NOMO-1 treated with DMSO at 0.1 percent for 48 hours (cell line): Measurements from ENCODE around the gene PCBP4.

Experiments used
- DNase-seq: peaks from one replicate; lab custom pipeline; 2025; ENCODE audit not compliant: unreplicated experiment; lab: John Stamatoyannopoulos, UW

Gene PCBP4

DNA sequence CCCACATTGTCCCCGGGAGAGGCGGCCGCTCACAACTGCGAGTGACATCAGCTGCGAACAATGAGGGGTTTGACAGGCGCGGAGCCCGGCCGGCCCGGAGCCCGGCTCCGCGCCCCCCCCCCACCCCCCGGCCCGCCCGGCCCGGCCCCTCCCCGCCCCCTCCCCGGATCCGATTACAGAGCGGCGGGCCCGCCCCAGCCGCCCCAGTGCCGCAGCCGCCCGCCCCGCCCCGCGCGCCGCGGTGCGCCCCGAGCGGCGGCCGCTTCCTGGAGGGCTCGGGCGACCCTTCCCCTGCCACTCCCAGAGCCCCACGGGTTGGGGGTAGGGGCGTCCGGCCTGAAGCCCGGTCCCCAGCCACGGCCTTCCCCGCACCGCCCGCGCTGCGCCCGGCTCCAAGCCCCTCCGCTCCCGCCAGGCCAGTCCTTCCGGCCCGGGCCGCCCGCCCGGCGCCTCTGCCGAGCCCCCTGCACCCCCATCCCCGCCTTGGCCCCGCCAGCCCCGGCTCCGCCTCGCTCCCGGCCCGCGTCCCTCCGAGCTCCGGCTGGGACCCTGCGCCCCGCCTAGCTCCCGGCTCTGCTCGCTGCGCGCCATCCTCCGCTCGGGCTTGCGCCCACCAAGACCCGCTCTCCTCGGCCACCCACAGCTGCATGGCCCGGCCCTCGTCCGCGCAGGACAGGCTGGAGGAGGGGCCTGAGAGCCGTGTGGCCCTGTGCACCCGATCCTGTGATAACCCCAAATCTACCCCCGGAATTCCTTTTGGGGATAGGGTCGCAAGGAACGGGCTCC, at the start of gene PCBP4:
PCBP4 (minus strand) TSS at position 71 of the 786 bp plus-strand sequence. CDS start 6,214 bp downstream, outside the sequence.
- no peak for DNase-seq

DNA sequence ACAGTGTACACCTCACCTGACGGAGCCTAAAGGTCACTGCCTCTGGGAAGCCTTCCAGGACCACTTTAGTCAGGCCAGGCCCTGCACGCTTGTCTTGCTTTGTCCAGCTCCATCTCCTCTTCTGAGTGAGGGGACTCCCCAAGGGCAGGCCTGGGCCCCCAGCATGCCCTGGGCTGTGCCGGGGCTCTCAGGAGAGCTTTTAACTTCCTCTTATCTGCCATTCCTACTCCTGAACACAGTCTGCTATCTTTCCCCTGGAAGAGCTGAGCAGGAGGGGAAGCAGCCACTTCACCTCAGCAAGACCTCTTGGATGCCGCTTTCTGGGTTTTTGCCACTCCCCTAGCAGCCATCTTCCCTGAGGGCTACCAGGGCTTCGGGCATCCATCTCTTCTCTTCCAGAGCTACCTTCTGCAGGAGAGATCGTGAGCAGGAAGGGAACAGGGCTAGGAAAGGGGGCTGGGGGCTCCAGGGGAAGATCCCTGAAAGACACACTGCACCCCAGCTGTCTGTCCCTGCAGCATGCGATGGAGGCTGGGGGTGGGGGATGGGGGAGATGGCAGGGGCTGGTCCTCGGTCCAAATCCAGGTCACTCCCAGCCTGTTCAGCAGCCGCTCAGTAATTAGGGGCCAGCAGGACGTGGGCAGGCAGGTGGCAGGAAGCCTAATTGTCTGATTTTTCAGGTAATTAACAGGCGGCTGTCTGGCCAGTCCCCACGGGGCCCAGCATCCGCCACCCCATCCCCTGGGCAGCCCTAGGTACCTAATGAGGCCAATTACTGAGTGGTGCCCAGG, 48.4 kb upstream of the PCBP4 start:
- no peak for DNase-seq

DNA sequence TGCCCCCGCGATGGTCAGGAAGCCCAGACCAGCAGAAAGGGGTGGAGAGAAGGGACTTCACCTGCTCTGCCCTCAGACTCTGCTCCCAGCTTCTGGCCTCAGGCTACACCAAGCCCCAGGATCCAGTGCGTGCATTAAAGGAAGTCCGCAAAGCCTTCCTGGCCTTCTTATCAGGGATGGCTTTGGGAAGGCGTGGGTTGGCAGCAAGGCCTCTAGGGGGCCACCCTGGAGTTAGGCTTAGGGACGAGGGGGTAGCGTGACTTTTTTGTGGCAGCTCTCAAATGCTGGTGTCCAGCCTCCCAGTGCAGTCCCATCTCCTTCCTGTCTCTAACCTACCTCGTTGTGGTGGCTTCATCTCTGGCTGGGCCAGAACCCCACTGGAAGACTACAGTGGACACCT, 47.4 kb upstream of the PCBP4 start:
- no peak for DNase-seq

DNA sequence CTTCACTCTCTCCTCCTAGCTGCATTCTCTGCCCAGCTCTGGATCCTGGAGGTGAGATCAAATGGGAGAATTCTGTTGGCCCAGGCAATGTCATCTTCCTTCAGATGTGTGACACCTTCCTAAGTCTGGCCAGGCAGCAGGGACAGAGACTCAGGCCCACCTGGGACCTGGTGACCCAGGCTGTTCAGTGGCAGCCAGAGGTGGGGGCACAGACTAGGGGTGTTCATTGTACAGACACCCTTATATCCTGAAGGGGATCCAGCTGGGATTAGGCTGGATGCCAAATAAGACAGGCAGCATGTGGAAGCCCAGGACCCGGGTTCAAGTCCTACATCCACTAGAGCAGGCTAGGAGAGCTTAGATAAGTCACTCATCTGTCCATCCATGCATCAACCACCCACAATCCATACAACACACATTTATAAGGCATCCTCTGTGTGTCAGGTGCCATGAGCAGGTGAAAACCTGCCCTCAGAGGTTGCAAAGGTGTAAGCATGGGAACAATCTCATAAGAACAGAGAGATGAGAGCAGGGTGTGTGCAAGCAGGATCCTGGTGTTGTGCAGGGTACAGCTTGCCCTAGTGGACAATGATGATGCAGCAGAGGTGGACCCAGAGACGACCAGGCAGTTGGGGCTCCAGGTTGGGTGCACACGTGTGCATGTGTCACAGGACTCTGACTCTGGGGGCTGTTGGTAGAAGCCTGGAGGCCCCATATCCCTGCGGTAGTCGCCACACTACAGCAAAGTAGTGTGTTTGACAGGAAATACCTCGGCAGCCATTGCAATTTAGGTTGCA, 46.7 kb upstream of the PCBP4 start:
- DNase-seq = no peak

DNA sequence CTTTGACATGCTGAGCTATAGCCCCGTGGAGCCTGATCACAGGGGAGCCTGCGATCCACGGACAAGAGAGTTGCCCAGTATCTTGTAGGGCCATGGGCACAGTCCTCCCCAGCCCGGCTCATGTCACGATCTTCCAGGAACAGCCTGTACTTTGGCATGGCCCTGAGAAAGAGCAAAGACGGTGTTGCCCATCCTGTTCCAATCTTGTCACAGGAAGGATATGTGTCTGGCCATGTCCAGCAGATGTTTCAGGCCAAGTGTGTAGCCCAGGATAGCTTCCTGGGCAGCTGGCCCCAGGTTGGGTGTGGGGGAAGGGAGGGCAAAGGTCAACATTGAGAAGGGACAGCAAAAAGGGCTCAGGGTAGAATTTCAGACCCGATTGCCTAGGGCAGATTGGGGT, 45.4 kb upstream of the PCBP4 start:
- no peak for DNase-seq

DNA sequence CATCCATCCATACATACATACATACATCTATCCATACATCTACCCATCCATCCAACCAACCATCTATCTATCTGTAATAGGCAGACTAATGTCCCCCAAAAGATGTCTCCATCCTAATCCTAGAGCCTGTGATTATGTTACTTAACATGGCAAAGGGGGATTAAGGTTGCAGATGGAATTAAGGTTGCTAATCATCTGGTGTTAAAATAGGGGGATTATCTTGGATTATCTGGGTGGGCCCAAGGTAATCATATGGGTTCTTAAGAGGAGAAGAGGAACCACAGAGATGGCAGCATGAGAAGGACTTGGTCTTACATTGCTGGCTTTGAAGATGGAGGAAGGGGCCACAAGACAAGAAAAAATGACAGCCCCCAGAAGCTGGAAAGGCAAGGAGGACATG, 43.2 kb upstream of the PCBP4 start:
- DNase-seq = no peak

DNA sequence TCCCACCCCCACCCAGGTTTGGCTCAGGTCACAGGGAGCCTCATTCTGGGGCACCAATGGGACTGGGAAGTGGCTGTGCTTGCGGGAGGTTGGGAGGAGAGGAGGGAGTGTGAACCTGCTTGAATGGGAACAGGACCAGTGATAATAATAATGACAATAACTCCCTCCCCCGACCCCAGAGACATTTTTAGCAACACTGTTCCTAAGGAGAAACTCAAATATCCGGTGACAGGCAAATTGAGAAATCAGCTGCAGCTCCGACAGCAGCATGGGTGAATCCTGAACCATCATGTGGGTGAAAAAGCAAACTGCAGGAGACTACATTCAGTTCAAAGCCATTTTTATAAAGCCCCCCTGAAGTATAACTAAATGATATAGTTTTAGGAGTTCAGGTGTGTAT, 40.0 kb upstream of the PCBP4 start:
- DNase-seq = no peak

DNA sequence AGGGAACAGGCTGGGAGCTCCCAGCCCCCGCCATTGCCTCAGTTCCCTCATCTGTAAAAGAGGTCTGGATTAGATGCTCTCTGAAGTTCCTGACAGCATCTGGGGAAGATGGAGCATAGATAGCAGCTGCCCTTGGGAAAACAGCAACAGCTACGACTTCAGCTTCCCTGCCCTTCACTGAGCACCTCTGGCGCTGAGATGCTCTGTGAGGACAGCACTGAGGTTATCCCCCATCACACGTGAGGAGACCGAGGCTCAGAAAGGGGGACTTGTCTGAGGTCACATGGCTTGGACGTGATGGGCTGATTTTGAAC, 39.5 kb upstream of the PCBP4 start:
- no peak for DNase-seq

DNA sequence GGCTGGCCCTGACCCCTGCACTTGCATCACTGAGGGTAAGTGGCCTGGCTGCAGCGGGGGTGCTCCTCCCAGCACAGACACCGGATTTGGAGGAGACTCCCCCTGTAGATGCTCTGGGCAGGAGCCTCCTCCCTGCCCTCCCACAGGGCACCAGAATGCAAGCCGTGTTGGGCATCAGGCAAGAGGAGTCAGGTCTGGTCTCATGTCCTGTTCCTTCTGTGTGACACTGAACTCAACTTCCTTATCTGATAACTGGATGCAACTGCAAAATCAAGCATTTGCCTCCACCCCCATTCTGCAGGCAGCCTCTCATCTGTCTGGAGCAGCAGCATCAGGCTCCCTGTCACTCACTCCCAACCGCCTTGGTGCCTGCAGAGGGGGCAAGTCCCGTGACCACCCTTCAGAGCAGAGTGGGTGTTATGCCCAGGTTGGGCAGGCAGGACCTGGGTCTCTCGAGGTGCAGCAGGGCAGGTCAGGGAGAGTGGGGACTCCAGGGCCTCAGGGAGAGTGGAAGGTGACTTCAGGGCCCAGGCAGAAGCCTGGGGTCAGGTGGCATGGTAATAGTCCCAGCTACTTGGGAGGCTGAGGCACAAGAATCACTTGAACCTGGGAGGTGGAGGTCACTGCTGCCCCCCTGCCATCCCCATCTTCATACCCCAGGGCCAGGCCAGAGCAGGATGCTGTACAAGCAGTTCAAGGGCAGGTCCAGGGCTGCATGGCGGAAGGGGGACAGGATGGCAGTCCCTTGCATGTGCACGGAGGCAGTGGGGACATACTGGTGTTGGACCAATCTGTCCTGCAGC, 39.0 kb upstream of the PCBP4 start:
- DNase-seq = peak; percentile 15

DNA sequence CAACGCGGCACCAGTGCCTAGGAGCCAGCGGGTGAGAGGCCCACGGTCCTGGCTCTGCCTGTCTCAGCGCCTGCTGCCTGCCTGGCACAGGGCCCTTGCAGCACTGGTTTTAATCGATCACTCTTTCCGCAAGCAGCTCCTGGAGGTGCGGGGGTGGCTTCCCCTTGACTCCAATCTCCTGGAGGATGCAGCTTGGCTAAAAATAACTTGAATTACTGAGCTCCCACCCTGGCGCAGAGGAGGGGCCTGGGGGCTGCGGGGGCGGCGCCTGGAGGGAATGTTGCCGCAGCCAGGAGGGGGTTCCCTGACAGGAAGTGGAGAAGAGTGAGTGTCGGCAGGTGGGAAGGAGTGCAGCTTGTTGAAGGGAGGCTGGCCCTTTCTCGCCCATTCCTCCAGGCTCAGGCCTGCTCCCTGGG, 38.3 kb upstream of the PCBP4 start:
- DNase-seq = no peak

DNA sequence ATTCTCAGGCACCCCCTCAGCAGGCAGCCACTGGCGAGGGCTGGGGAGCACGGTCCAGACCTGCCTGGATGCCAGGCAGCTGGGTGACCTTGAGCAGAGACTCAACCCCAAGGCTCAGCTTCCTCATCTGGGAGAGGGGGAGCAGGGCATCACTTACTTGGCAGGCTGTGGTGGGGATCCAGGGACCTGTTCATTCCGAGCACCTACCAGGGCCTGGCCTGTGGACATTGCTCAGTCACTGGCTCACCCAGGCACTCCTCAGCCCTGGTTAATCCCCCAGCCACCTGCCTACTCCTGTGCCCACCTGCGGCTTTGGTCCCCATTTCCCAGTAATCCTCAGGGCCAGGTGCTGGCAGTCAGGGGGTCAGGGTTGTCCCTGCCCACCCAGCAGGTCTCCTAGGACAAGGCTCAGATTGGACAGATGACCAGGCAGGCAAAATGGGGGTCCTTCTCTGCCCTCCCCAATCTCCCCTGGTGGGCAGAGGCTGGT, 37.7 kb upstream of the PCBP4 start:
- no peak for DNase-seq

DNA sequence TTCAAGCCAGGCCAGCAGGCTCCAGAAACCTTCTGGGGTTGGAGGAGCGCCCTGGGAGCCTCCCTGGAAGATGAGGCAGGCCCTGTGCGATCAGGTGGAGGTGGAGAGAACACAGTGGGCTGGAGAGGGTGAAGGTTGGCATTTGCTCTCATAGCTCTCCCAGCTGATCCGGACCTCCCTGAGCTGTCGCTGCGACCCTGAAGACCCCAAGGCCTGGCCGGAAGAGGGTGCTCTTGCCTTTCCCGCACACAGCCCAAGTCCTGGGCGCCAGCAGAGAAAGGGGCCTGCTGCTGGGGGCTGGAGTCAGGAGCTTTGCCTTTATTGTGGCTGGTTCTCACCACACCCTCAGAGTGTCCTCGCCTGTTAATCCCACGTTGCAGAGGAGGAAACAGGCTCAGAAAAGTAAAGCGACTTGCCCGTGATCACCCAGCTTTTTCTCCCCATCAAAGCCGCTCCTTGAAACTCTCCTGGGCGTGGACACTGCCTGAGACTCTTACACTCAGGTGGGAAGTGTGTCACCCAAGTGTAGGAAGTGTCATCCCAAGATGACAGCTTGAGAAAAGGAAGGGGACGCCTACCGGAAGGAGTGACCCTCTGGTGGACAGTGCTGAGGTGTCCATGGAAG, 37.0 kb upstream of the PCBP4 start:
- no peak for DNase-seq

DNA sequence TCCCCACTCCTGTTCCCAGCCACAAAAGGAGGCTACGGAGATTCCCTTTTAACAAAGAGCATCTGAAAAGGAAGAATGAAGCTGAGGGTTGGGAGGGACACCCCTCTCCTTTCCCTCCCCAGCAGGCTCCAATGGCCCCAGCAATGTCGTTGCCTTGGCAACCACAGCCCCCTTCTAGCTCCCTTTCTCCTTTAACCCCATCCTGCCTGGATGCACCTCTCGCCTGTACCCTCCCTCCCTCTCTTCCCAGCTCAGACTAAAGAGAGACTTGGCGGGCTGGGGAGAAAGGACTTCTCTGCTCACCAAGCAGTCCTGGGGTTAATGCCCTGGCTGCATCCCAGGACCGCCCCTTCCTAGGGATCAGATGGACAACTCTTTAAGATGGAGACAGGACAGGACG, 35.5 kb upstream of the PCBP4 start:
- DNase-seq = no peak

DNA sequence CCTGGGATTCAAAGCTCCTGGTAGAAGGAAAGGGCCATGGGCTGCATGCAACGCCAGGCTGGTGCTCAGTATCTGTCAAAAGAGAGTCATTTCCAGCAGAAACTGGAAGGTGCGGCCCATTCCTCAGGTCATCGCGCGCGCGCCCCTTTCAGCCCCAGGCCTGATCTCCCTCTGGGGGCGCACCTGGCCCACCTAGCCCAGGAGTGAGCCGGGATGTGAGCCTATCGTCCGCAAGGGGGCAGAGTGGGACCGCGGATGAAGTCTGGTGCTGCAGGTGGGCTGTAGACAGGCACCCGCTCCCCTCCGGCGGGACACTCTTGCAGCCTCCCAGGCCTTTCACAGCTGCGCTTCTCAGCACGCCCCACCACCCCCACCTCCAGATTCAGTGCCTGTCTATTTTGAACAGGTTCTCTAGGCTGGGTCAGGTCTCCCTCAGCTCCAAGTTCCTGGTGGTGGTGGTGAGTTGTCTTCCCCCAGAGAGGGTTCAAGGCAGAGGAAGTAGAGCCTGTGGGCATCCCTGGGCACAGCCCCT, 34.3 kb upstream of the PCBP4 start:
- DNase-seq = peak; percentile 58

DNA sequence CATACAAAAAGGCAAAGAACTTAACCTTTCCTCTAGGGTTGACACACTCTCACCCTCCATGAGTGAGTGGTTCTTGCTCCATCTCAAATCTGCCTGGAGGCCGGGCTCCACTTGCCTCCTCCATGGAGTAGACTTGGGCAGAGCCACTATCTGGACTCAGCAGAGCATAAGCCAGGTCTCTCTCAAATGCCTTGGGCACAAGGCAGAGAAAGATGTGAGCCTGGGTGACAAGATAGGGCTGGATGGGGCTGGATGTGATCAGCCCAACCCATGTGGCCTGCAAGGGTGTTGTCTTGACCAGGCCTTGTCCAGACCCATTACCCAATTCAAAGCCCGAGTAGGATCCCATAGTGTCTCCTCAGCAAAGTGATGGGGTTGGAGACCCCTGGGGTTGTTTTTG, 32.6 kb upstream of the PCBP4 start:
- DNase-seq = no peak

DNA sequence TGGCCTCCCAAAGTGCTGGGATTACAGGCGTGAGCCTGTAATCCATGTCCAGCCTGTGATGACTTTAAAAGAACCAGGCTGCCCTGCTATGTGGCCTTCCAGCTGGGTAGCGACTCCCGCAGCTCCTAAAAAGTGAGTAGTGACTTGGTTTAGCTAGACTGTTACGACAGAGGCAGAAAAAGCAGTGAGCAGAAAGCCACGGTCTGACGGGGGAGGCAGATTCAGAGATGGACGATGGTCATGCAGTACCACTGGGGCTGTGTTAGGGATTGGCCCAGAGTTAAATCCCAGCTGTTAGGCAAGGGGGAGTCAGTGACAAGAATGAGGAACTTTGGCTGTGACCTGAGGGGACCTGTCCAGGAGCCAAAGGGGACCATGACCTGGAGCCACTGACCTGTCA, 31.5 kb upstream of the PCBP4 start:
- no peak for DNase-seq

DNA sequence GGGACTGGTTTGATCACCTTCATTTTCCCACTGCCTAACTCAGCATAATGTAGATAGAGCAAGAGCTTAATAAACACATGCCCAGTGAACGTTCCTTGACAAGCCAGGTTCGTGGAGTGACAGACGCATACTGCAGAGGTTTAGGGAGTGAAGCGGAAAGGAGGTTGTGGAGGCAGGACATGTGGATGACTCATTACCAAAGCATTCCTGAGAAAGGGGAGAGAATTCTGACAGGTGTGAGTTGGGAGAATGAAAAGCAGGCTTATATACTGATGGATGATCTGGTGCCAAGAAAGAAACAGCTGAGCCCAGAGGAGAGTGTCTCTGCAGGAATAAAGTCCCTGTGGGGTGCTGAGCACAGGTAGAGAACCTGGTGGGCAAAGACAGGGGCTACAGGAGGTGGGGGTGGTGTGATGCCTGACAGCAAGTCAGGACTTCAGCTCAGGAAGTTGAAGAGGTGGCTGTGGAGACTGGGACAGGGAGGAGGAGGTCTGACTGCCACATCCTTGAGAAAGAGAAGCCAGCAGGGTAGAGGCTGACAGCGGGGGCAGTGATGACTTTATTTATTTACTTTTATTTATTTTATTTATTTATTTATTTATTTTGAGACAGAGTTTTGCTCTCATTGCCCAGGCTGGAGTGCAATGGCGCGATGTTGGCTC, 30.8 kb upstream of the PCBP4 start:
- DNase-seq = no peak

DNA sequence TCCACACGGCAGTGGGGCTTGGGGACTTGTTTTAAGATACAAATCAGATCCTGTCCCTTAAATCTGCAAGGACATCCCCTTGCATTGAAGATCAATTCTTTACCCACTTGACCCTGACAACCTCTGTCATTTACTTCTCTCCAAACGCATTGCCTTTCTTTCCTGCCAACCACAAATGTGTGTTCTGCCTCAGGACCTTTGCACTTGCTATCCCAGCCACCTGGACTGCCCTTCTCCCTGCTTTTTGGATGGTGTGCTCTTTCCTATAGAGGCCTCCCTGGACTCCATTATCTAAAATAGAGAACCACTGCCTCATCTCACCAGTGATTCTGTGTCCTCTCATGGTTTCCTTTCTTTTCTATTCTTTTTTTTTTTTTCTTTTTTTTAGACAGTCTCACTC, 29.9 kb upstream of the PCBP4 start:
- no peak for DNase-seq

DNA sequence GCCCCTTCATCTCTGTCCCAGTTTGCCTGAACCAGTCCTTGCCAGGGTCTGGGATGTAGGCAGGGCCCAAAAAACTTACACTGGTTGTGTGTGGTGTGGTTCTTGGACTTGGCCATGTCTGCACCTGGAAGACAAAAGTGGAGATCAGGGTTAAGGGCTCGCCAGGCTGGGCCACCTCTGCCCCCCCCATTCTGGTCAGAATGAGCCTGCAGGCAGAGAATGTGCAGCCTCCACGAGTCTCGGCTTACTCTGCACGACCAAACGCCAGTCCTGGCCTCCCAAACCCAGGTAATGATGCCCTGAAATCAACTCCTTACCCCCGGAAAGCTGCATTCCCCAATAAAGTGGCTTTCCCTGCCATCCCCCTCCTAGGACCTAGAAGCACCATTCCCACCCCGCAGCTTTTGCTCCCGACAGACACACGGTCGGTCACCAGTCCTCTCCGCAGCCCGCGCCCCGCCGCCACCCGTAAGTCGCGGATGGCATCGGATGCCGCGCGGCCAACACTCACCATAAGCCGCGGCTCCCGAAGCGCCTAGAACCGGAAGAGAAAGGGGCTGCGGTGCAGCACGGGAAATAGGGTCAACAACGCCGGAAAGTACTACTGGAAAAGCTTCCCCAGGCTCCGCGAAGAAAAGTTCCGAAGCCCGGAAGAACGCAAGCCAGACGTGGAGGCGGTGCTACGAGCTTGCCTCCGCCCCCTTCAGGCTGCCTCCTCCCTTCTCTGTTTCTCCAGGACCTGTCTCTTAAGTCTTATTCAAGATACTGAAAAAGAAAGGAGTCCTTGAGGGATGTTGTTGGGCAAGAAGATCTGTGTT, 28.3 kb upstream of the PCBP4 start, which contains the start of gene RPL29:
RPL29 (minus strand) TSS at position 550 of the 818 bp plus-strand sequence; CDS start at position 116, 434 bp downstream.
- DNase-seq = peak; percentile 95
